GM19467 (cell line): ENCODE measurements around the gene TTLL11.

Experiments
- ATAC-seq: cut with Tn5 transposase; IDR thresholded peaks from one replicate; pipeline ENCODE4 v1.9.1; 2021; ENCODE audit warnings: mild to moderate bottlenecking, moderate library complexity; ENCODE audit not compliant: unreplicated experiment

Gene TTLL11

DNA sequence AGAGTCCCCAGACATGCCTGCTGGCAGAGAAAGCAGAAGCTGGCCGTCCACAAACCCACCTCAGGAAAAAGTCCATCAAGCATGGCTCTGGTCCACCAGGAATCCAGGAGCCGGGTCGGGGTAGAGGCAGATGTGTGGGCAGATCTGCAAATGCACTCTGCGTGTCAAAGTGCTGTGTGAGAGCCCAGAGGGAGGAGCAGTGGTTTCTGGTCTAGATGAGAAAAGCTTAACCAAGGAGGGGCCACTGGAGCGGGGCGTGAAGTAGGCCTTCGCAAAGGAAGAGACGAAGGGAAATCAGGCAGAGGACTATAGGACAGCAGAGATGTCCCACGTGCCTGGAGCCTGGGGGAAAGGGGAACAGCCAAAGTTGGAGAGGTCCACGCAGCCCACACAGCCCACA lies 40.0 kb downstream of the TTLL11 start:
- no peak for ATAC-seq

DNA sequence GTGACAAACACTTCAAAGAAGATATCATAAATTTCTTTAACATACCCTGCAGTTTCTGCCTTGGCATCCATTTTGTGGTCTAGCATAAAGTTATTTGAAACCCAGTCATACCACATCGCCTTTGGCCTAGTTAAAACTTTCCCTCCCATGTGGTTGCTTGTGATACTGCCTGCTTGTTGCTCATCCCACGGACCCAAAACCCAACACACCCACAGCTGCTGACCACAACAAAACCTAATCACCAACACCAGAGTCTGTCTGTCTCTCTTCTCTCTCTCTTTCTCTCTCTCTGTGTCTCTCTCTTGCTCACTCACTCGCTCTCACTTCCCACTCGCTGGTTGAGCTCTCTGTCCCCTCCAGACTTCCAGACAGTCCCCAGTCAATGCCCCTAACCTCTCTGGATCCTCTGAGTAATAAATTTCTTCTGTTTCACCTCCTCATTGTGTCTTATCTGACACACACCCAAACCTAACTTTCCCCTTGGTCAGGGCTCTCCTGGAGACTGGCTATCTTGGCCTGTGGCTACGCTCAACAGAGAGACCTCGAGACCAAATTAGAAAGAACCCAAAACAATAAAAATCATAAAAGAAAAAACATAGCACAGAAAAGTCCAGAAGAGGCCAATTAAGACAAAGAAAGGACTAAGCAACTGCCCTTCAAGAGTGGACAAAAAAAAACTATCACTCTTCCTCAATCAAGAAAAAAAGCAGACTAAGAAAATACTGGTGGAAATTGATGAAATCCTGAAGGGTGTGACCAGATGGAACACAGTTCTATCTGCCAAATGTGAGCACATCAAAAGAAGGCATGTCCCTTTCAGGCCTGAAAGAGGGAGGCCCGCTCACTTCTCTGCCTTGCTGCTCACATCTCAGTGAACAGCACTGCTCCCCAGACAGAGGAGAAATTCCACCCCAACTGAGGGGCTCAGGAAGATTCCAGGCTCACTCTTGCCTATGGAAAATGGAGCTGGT lies 41.5 kb downstream of the TTLL11 start:
- ATAC-seq: no peak

DNA sequence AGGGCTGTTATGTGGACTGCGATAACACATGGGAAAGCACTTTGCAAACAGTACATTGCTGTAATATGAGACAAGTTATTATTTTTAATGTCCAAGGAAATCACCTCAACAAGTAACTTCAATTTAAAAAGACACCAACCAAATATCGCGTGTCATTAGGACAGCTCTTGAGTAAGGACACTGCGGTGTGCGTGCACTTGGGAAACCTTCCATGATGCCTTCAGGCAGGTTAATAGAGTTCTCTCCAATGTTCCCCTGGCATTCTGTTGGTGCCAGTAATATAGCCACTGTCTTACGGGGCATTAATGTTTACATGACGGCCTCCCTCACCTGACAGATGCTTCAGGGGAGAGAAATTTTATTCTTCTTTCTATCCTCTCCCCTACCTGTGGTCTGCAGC lies 42.9 kb downstream of the TTLL11 start:
- no peak for ATAC-seq

DNA sequence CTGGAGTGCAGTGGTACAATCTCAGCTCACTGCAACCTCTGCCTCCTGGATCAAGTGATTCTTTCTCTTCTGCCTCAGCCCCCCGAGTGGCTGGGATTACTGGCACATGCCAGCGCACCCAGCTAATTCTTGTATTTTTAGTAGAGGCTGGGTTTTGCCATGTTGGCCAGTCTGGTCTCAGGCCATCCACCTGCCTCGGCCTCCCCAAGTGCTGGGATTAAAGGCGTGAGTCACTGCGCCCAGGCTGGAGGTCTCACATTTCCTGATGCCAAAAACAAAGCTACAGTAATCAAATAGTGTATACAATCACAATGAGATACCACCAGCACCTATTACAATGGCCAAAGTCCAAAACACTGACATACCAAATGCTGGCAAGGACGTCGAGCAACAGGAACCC lies 51.1 kb downstream of the TTLL11 start:
- no peak for ATAC-seq

DNA sequence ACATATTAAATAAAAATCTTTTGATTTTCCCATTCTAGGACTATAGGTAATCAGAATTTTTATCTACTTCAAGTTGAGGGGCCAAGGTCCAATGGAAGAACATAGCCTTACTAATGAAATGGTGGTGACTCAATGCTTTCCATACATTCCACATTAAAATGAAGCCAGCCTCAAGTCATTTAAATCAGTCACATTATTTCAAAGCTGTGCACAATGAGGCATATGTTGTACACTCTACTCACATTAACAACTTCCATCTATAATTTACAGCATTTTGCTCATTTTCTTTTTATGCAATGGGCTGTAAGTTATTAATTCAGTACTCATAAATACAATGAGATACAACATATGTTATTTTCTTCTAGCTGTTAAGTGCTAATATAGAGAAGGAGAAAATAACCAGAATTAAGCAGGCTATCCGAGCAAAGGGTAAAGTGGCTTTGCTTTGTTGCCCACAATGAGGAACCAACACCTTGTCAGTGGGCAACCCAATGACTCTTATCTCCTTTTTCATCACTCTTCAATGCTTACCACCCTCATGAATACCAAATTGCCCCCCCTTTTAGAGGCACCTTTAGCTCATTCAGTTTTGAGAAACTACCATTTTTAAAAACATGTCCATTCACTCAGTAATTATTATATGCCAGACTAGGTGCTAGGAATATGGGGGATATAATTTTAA lies 52.4 kb downstream of the TTLL11 start:
- ATAC-seq: no peak

DNA sequence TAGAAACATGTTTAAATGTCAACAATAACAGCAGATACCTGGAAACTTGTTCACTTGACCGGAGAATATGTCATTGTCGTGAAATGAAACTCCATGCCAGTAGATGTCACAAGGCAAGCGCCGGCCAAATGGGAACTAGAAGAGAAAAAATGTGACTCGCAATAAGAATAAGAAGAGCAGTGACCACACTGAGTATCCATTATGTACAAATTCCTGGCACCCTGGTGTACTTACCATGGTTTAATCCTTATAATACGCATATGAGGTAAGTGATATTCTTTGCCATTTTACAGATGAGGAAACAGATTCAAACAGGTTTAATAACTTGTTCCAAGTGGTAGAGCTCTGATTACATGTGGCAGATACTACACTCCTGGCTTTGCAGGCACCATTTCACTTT lies 53.9 kb downstream of the TTLL11 start:
- ATAC-seq: no peak

DNA sequence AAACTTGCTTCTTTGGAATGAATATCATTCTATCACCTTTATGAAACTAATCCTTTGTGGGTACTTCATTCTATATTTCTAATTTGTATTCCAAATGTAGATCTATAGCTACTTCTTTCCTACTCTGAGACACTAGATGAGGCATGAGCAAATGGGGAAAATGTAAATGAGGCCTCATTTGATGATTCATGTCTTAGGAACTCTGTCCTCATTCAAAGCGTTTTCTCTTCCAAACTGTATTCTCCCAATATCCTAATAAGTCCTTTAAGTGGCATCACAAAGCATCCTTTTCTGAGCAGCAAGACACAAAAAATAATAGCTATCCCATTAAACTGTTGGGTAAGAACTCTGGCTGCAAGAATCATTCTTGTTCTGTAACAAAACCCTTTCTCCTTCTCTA lies 56.1 kb downstream of the TTLL11 start:
- no peak for ATAC-seq

DNA sequence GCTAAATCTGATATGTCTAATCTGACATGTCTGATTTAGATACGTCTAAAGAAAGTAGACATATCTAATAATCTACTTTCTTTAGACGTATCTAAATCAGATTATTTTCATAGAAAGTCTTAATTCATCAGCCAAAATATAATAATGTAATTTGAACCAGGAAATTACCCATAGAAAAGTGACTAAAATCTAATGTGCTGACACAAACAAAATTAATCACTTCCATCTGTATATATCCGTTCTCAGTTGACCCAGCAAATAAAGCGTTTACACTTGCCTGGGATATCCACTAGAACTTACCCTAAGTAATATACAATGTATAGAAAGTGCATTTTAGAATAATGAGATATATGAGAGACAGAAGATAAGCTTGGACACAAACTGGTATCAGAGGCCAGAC lies 56.7 kb downstream of the TTLL11 start:
- no peak for ATAC-seq

DNA sequence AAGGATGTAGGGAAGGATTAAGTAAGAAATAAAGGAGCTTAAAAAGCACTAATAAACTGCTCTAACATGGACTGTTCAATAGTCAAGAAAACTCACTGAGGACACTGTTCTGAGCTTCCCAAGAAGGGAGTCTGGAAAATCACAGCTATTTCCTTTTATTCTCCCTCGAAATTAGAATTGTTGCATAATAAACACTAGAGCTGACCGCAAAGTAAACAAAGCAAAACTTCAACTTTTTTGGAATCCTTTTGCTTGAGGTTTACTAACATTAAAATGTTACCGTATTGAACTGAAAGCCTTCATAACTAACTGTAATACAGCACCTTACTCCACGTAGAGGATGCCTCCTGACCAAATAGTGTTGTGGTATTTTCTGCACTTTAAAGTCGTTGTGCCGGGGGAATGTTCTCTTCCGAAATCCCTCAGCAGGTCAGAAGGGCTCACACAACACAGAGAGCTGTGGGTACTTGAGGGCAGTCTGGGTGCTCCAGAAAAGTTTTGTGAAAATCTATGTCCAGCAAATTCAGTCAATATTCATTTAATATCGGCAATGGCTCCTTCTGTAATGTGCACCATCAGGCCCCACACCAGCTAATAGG lies 59.2 kb downstream of the TTLL11 start:
- no peak for ATAC-seq

DNA sequence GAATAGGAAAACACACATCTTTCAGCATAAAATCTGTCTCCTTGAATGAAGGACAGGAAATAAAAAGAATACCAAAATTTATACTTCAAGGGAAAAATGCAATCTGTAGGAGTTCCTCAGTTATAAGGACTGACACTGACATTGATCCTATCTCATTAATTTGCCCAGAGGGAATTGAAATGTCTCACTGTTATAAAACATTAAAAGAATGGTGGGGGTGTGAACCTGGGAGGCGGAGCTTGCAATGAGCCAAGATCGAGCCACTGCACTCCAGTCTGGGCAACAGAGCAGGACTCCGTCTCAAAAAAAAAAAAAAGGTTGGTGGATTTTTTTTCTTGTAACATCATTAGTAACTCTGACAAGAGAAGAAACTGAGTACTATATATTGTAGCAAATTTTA lies 60.8 kb downstream of the TTLL11 start:
- ATAC-seq: no peak

DNA sequence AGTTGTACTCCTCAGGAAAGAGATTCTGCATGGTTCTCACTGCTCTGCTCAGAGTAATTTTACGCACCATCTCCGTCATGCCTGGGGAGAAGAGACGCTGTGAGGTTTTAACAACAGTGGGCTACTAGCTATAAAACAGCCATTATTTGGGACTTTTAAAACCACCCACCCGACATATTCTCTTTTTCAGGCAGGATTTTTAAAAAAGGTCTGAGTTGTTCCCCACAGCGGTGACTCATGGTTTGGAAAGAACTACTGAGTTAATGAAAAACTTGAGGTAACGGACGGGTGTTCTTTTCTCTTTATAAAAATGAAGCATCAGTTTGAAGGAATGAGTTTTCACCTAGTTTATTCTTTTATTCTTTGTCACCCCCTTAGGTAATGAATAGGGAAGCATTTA lies 61.3 kb downstream of the TTLL11 start:
- no peak for ATAC-seq

DNA sequence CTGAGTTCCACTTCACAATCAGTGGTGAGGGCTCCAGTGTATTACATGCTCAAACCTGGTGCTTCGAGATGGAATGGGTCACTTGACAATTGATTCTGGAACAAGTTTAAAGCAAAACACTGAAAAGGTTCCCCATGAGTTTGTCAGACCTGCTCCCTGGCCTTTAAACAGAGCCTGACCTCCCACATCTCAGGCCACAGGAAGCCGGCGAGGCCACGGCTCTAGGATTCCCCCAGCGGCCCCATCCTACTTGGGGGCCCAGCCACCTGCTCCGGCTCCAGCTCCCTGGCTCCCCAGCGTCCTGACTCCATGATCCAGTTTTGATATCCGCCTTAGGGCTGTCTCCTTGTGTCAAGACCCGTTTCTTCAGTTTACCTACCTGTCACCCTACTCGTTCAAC lies 62.0 kb downstream of the TTLL11 start:
- no peak for ATAC-seq

DNA sequence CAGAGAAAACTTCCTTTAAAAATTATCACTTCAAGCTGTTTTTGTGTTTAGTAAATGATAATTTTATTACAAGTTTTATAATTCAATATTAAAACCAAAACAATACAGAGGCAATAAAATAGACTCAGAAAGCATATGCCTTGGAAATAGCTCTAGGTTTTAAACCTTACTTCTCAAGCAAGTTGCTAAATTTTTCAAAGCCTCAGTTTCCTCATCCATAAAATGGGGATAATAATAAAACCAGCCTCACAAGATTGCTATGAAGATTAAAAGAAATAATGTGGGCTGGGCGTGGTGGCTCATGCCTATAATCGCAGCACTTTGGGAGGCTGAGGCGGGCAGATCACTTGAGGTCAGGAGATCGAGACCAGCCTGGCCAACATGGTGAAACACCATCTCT lies 62.8 kb downstream of the TTLL11 start:
- no peak for ATAC-seq

DNA sequence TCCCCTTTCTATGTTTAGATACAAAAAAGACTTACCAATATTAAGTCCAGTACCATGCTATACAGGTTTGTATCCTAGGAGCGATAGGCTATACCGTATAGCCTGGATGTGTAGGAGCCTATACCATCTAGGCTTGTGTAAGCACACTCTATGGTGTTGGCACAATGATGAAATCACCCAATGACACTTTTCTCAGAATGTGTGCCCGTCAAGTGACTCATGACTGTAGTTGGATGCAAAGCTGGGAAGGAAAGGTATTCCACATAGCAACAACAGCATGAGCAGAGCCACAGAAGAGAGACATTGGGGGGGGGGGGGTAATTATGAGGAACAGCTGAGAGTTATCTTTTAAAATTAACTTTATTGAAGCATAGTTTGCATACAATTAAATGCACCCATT lies 63.2 kb downstream of the TTLL11 start:
- ATAC-seq: no peak

DNA sequence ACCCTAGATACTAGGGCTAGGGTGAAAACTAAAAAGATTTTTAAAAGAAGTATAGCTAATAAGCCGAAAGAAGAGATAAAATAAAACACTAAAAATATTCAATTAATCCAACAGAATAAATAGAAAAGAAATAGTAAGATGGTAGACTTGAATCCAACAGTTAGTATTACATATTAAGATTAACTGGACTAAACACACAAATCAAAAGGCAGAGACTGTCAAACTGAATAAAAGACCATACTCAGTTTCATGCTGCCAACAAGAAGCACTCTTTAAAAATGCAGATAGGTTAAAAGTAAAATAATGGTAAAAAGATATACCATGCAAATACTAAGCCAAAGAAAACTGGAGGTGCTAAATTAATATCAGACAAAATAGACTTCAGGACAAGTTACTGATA lies 65.0 kb downstream of the TTLL11 start:
- ATAC-seq: no peak

DNA sequence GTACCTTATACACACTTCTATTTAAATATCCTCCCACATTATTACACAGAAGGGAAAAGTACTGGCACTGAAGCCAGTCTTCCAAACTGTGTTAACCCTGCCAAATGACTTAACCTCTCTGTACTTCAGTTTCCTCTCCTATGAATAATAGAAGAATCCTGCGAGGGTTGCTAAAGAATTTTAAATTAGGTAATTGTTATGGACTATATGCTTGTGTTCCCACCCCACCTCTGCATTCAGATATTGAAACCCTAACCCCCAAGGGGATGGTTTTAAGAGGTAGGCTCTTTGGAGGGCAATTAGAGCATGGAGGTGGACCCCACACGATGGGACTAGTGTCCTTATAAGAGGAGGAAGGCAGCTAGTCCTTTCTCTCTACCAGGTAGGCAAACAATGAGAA lies 72.7 kb downstream of the TTLL11 start:
- ATAC-seq: no peak

DNA sequence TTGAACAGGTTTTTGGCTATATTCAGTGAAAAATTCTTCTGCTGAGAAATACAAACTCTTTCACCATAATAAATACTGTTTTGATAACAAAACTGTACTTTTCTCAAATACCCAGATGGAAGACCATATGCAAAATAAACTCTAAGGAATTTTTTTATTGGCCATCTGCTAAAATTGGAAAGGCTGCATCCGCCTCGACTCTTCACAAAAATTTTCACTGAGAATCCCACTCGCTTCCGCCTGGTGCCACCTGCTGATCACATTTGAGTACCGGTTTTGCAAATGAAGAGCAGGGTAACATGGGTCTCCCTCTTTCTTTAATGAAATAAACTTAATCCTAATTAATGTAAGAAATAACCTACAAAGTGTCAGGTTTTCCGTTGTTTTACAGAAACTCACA lies 76.4 kb downstream of the TTLL11 start:
- no peak for ATAC-seq

DNA sequence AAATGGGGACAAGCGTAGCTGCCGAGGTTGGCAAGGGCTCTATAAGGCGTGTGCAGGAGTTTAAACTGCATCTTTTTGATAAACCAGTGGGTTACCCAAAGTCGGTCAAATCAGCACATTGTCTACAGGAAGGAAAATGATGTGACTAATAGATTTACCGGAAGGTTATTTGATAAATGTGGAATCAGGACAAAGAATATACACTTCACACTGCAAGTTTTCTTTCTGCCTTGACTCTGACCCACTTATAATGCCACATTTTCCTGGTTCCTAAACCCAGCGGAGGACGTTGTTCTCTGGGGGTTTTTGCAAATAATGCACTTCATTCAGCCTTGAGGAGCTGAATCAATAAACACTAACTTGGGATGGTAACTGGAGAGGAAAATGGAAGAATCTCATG lies 76.8 kb downstream of the TTLL11 start:
- no peak for ATAC-seq

DNA sequence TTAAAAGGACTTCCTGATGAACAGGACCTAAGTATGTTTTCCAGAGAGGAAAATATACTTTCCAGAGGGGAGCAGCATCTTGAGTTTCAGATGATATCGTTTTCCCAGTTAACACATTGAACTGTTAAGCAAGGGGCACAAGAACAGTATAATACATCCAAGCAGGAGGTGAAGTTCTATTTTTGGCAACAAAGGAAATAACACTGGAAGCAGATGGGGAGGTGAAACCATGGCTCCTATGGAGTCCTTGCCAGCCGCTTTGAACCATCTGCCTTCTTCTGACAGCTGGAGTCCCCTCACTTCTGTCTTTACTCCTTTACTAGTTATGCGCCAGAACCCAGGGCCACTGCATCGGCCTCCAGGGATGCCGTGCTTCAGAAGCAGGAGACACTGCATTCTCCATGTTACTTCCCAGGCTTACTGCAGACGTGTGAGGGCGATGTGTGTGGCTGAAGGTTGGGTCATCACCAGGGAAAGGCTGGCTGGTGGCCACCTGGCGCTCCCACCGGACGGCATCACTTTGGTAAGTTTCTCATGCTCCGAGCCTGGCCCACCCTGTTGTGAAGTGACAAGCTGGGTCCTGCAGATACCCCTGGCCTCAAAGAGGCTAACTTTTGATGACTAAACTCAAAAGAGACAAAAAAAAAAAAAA lies 77.8 kb downstream of the TTLL11 start:
- ATAC-seq: no peak

DNA sequence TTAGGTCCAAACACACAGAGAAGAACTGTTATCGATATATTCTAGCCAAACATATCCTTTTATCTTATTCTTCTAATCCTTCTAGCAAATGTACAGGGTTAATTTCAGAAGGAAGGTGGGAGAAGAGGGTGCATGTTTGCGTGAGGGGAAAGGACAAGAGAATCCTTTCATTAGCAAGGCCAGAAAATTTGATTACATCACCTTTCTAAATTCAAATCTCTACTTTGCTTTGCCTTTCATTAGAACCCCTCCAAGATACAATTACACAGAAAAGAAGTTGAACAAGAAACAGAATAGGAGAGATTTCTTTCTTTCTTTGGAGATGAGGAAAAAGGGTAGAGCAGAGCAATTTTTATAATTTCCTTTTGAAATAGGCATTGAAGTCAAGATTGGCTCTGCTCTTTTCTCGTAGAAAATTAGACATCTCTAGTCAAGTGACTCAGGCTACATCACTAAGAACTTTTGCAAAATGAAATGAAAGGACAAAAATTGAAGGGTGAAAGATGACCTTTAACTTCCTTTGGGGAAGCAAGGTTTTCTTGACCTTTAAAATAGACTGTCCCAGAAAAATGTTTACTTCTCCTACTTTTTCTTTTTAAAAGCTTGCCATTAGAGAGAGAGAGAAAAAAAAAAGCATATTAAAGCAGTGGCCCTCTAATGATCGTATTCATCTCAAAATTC lies 81.2 kb downstream of the TTLL11 start:
- no peak for ATAC-seq

DNA sequence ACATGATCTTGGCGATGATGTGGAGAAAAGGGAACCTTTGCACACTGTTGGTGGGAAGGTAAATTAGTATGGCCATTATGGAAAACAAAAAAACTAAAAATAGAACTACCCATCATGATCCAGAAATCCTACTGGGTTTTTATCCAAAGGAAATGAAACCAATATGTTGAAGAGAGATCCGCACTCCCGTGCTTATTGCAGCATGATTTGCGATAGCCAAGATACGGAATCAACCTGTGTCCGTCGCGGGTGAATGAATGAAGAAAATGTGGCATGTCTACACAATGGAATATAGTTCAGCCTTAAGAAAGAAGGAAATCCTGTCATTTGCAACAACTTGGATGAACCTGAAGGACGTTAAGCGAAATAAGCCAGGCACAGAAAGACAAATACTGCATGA lies 84.5 kb downstream of the TTLL11 start:
- ATAC-seq: no peak
